ENCODE measurements around the gene PLCB1.

GRCh38 chr20:8267009-8267408, 134.9 kb downstream of the PLCB1 start:
- no peak for TF ChIP-seq POLR2A (IDR thresholded peaks at IDR 0.05; ENCODE audit: low read depth, low read length)
- no peak for TF ChIP-seq USF2 (IDR thresholded peaks at IDR 0.05; ENCODE audit: low read depth, low read length)
- no peak for TF ChIP-seq RAD21 (IDR thresholded peaks at IDR 0.05; ENCODE audit: low read length)
- TF ChIP-seq CHD1 (IDR thresholded peaks at IDR 0.05; ENCODE audit: low read depth, low read length): no peak
- TF ChIP-seq CTCF (conservative IDR thresholded peaks at IDR 0.05; ENCODE audit: low read depth, low read length): no peak
- no peak for TF ChIP-seq SMC3 (IDR thresholded peaks at IDR 0.05; ENCODE audit: low read depth, low read length)
- TF ChIP-seq RFX5 (IDR thresholded peaks at IDR 0.05; ENCODE audit: low read depth, low read length): no peak
